H9 (cell line): Measurements from ENCODE around the gene SEPTIN3. TPM values are rescaled to one million over a fixed set of nuclear protein-coding genes. Genes with fewer than 3 reads are reported as not detected.

Experiments used
- DNase-seq: peaks from one replicate; pipeline ENCODE4 v3.0.0-alpha.2; 2017
- H2AFZ ChIP-seq: one replicate; pipeline ENCODE4 v1.6.1; 2013; ENCODE audit warnings: mild to moderate bottlenecking, low read length, control low read depth, moderate library complexity
- H2AK5ac ChIP-seq: 2 replicates; pipeline ENCODE4 v1.6.1; 2013; ENCODE audit warnings: low read length, control low read depth, mixed read lengths; ENCODE audit not compliant: insufficient read length
- H2BK120ac ChIP-seq: one replicate; pipeline ENCODE4 v1.6.1; 2013; ENCODE audit warnings: low read depth, mild to moderate bottlenecking, low read length, control low read depth, inconsistent platforms; ENCODE audit not compliant: poor library complexity, severe bottlenecking
- H2BK12ac ChIP-seq: 2 replicates; pipeline ENCODE4 v1.6.1; 2013; ENCODE audit warnings: low read length, control low read depth, mixed read lengths, low read depth; ENCODE audit not compliant: insufficient read length
- H2BK15ac ChIP-seq: 2 replicates; pipeline ENCODE4 v1.6.1; 2013; ENCODE audit warnings: low read depth, low read length, control low read depth
- H2BK20ac ChIP-seq: one replicate; pipeline ENCODE4 v1.6.1; 2013; ENCODE audit warnings: low read depth, mild to moderate bottlenecking, low read length, control low read depth, inconsistent platforms; ENCODE audit not compliant: poor library complexity, severe bottlenecking
- H2BK5ac ChIP-seq: 2 replicates; pipeline ENCODE4 v1.6.1; 2013; ENCODE audit warnings: low read length, control low read depth, mixed read lengths; ENCODE audit not compliant: insufficient read length
- H3K14ac ChIP-seq: 2 replicates; pipeline ENCODE4 v1.6.1; 2013; ENCODE audit warnings: low read length, control low read depth; ENCODE audit not compliant: insufficient read depth
- H3K18ac ChIP-seq: 2 replicates; pipeline ENCODE4 v1.6.1; 2013; ENCODE audit warnings: low read depth, mild to moderate bottlenecking, mixed read lengths, low read length, control low read depth; ENCODE audit not compliant: insufficient read length
- H3K23ac ChIP-seq: 2 replicates; pipeline ENCODE4 v1.6.1; 2013; ENCODE audit warnings: low read length, control low read depth, mixed read lengths, low read depth; ENCODE audit not compliant: insufficient read length
- H3K23me2 ChIP-seq: 2 replicates; pipeline ENCODE4 v1.6.1; 2013; ENCODE audit warnings: low read depth, mild to moderate bottlenecking, mixed read lengths, low read length, control low read depth; ENCODE audit not compliant: insufficient read length, poor library complexity, severe bottlenecking
- H3K27ac ChIP-seq: 2 replicates; pipeline ENCODE4 v1.5.1; 2013; ENCODE audit warnings: low read length, control low read depth, mixed read lengths, low read depth; ENCODE audit not compliant: insufficient read length
- H3K27me3 ChIP-seq: 2 replicates; pipeline ENCODE4 v1.6.1; 2013; ENCODE audit warnings: low read length, control low read depth, inconsistent platforms; ENCODE audit not compliant: insufficient read depth
- H3K4ac ChIP-seq: 2 replicates; pipeline ENCODE4 v1.6.1; 2013; ENCODE audit warnings: low read depth, mild to moderate bottlenecking, control low read depth, inconsistent platforms, low read length, moderate library complexity
- H3K4me1 ChIP-seq: 2 replicates; pipeline ENCODE4 v1.6.1; 2013; ENCODE audit warnings: low read length, control low read depth, inconsistent platforms; ENCODE audit not compliant: insufficient read depth
- H3K4me2 ChIP-seq: 2 replicates; pipeline ENCODE4 v1.6.1; 2013; ENCODE audit warnings: low read length, control low read depth, mixed read lengths; ENCODE audit not compliant: insufficient read length, insufficient read depth
- H3K56ac ChIP-seq: 2 replicates; pipeline ENCODE4 v1.6.1; 2013; ENCODE audit warnings: low read depth, mild to moderate bottlenecking, mixed read lengths, low read length, control low read depth; ENCODE audit not compliant: insufficient read length
- H3K79me1 ChIP-seq: 2 replicates; pipeline ENCODE4 v1.6.1; 2013; ENCODE audit warnings: low read depth, mild to moderate bottlenecking, moderate library complexity, low read length, control low read depth, inconsistent platforms; ENCODE audit not compliant: insufficient read depth, poor library complexity, severe bottlenecking
- H3K79me2 ChIP-seq: 2 replicates; pipeline ENCODE4 v1.6.1; 2013; ENCODE audit warnings: low read length, control low read depth, inconsistent platforms; ENCODE audit not compliant: insufficient read depth
- H3K9ac ChIP-seq: 2 replicates; pipeline ENCODE4 v1.6.1; 2013; ENCODE audit warnings: low read length, control low read depth, mixed read lengths; ENCODE audit not compliant: insufficient read length; ENCODE audit errors: extremely low read depth
- H3K9me3 ChIP-seq: one replicate; pipeline ENCODE4 v1.6.1; 2013; ENCODE audit warnings: low read depth, low read length, inconsistent platforms; ENCODE audit not compliant: control insufficient read depth
- H3T11ph ChIP-seq: one replicate; pipeline ENCODE4 v1.6.1; 2013; ENCODE audit warnings: mild to moderate bottlenecking, low read length, control low read depth, inconsistent platforms
- H4K20me1 ChIP-seq: one replicate; pipeline ENCODE4 v1.6.1; 2013; ENCODE audit not compliant: control insufficient read depth, insufficient read length, insufficient read depth
- H4K5ac ChIP-seq: 2 replicates; pipeline ENCODE4 v1.6.1; 2013; ENCODE audit warnings: low read depth, mild to moderate bottlenecking, mixed read lengths, low read length, control low read depth; ENCODE audit not compliant: insufficient read length
- H4K8ac ChIP-seq: replicated peaks from 2 replicates; pipeline ENCODE4 v1.6.1; 2013; ENCODE audit warnings: low read length, control low read depth, mixed read lengths, low read depth; ENCODE audit not compliant: insufficient read length
- H4K91ac ChIP-seq: 2 replicates; pipeline ENCODE4 v1.6.1; 2013; ENCODE audit warnings: low read depth, mild to moderate bottlenecking, moderate library complexity, mixed read lengths, low read length, control low read depth; ENCODE audit not compliant: insufficient read length
- H3K27ac Mint-ChIP-seq, 3 experiments: 2 replicates in 2 of 3; 3 replicates in 1 of 3; pipeline ENCODE4 v1.8.0; 2020 to 2021; ENCODE audit warnings: mixed read lengths in 3 of 3, mild to moderate bottlenecking in 1 of 3, moderate library complexity in 1 of 3
- H3K27me3 Mint-ChIP-seq: 2 replicates; pipeline ENCODE4 v1.8.0; 2021; ENCODE audit warnings: low read depth, mild to moderate bottlenecking, moderate library complexity, mixed read lengths
- H3K36me3 Mint-ChIP-seq, 3 experiments: 2 replicates in 2 of 3; 3 replicates in 1 of 3; pipeline ENCODE4 v1.8.0; 2020 to 2021; ENCODE audit warnings: low read depth in 3 of 3, mixed read lengths in 3 of 3; ENCODE audit not compliant: insufficient read depth in 1 of 3
- H3K4me1 Mint-ChIP-seq, 2 experiments: 2 replicates each; pipeline ENCODE4 v1.8.0; 2020; ENCODE audit warnings: mixed read lengths in 2 of 2
- H3K4me3 Mint-ChIP-seq, 2 experiments: 2 replicates in 1 of 2; 3 replicates in 1 of 2; pipeline ENCODE4 v1.8.0; 2020 to 2021; ENCODE audit warnings: mild to moderate bottlenecking in 2 of 2, mixed read lengths in 2 of 2, moderate library complexity in 1 of 2
- H3K9me3 Mint-ChIP-seq, 2 experiments: 2 replicates in 1 of 2; 3 replicates in 1 of 2; pipeline ENCODE4 v1.8.0; 2020; ENCODE audit warnings: mild to moderate bottlenecking in 2 of 2, mixed read lengths in 2 of 2, moderate library complexity in 1 of 2
- WGBS: extraction: QIAGEN DNeasy Blood & Tissue Kit; methylation state at CpG from one replicate; pipeline ENCODE4 v1.1.7; 2013; ENCODE audit warnings: missing lambda C conversion rate, low lambda C conversion rate, mixed read lengths; ENCODE audit not compliant: insufficient read length; ENCODE audit errors: extremely low coverage; 5-methylcytosine and 5-hydroxymethylcytosine counted together
- total RNA-seq: library from RNA; stranded (reverse); gene quantifications from 2 replicates; pipeline ENCODE4 v1.2.1, GENCODE V29; 2021
- TF ChIP-seq, protein P1 (sequence below): fragments of 200-600 bp; sonication (generic); conservative IDR thresholded peaks from 3 replicates; pipeline ENCODE4 v1.8.0; 2021; ENCODE audit warnings: antibody characterized with exemption, mild to moderate bottlenecking

SEPTIN3 gene
- total RNA-seq, 1 experiment from 2014 or later: 33.3 TPM

DNA sequence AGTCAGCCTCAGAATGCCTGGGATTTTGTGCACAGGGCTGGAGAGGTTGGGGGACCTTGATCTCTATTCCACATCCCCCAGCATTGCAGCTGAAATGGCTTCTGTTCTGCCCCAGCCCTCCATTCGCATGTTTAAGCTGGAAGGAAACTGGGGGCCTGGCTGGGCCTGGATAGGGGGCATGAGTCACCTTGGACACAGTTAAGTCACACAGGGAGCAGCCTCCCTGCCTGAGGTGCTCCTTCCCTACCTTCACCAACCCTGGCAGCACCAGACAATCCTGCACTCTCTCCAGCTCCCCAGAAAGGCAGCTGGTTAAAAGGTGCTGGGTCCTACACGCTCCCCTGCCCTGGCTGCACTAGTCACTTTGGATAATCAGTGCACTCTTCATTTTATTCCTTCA lies 16.5 kb upstream of the SEPTIN3 start:
- Histone ChIP-seq H3K9ac (no peak overlapping the region), H3K79me1 (no peaks in the 10 kb centered on the region)

More for the DNA sequence above, 16.5 kb upstream of the SEPTIN3 start:
- Histone ChIP-seq H3K4me2 (no peak overlapping the region), H3T11ph (no peak overlapping the region), H3K23ac (no peak overlapping the region), H3K18ac (no peak overlapping the region), H2BK5ac (no peak overlapping the region), H4K91ac (no peak overlapping the region), H2BK20ac (no peak overlapping the region), H4K20me1 (no peaks in the 10 kb centered on the region), H2BK15ac (no peak overlapping the region), H3K27ac (no peak overlapping the region), H3K14ac (no peak overlapping the region), H2BK12ac (no peak overlapping the region), H4K5ac (no peak overlapping the region), H3K23me2 (no peaks in the 10 kb centered on the region), H3K79me2 (no peaks in the 10 kb centered on the region), H3K4ac (no peak overlapping the region), H3K27me3 (no peaks in the 10 kb centered on the region), H2BK120ac (no peak overlapping the region), H3K9me3 (no peaks in the 10 kb centered on the region), H2AK5ac (no peak overlapping the region), H4K8ac (no peak overlapping the region), H3K4me1 (no peaks in the 10 kb centered on the region; the same call in 1 of the 2 replicates), H3K56ac (no peak overlapping the region), H2AFZ (no peak overlapping the region)
- H3K4me1 Mint-ChIP-seq: peaks cover 15 to 37% of the 10 kb centered on the region in 2 experiments
- TF ChIP-seq, protein P1, sequence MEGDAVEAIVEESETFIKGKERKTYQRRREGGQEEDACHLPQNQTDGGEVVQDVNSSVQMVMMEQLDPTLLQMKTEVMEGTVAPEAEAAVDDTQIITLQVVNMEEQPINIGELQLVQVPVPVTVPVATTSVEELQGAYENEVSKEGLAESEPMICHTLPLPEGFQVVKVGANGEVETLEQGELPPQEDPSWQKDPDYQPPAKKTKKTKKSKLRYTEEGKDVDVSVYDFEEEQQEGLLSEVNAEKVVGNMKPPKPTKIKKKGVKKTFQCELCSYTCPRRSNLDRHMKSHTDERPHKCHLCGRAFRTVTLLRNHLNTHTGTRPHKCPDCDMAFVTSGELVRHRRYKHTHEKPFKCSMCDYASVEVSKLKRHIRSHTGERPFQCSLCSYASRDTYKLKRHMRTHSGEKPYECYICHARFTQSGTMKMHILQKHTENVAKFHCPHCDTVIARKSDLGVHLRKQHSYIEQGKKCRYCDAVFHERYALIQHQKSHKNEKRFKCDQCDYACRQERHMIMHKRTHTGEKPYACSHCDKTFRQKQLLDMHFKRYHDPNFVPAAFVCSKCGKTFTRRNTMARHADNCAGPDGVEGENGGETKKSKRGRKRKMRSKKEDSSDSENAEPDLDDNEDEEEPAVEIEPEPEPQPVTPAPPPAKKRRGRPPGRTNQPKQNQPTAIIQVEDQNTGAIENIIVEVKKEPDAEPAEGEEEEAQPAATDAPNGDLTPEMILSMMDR: no peak
- H3K4me3 Mint-ChIP-seq: no peak overlapping the region
- peaks cover 9% of the 10 kb centered on the region for H3K27me3 Mint-ChIP-seq
- WGBS: no CpG with 5 or more reads among the region's 2 CpGs
- no peak for DNase-seq
- peaks cover 2% of the 10 kb centered on the region in 2 experiments; a peak in 4 of 5 replicates for H3K9me3 Mint-ChIP-seq
- H3K36me3 Mint-ChIP-seq: peaks cover 0 to 4% (median 3%) of the 10 kb centered on the region in 3 experiments; a peak in 5 of 7 replicates
- H3K27ac Mint-ChIP-seq: peak overlapping the region in 1 of 3 experiments; percentile 16; a peak in 2 of 7 replicates
